NCI-H748 (cell line): Measurements from ENCODE around the gene CYREN.
"Not testable (repeated sequence)": the region's sequence is repeated elsewhere in the genome, so short reads cannot be mapped to it uniquely, and the experiment has no call there.

Experiments
- DNase-seq: peaks from one replicate; lab custom pipeline; 2025; ENCODE audit not compliant: unreplicated experiment; lab: John Stamatoyannopoulos, UW

The CYREN gene

DNA sequence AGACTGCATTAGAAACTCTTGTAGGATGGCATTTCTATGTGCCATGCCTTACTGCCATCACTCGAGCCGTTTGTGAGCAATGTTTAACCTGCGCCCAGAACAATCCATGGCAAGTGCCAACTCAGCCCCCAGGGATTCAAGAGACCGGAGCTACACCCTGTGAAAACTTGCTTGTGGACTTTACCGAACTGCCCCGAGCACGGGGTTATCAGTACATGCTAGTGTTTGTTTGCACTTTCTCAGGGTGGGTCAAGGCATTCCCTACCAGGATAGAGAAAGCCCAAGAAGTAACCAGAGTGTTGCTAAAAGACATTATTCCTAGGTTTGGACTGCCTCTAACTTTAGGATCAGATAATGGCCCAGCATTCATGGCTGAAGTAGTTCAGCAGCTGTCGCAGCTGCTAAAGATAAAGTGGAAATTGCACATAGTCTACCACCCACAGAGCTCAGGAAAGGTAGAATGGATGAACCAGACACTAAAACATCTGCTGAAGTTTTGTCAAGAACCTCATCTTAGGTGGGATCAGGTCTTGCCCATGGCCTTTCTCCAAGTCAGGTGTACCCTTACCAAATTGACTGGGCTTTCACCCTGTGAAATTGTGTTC lies 8.9 kb upstream of the CYREN start:
- DNase-seq, result no peak

DNA sequence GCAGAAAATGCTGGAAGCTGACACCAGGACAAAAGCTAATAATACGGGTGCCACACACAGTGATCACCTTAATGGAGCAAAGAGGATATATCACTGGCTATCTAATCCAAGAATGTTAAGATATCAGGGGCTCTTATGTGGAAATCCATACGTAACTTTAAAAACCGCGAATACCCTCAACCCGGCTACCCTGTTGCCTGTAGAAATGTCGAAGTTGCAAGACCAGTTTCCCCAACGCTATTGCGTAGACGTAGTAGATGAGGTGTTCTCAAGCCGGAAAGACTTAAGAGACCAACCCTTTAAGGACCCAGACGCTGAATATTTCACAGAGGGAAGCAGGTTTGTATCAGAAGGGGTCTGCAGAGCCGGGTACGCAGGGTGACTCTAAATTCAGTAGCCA lies 7.9 kb upstream of the CYREN start:
- DNase-seq, result no peak

DNA sequence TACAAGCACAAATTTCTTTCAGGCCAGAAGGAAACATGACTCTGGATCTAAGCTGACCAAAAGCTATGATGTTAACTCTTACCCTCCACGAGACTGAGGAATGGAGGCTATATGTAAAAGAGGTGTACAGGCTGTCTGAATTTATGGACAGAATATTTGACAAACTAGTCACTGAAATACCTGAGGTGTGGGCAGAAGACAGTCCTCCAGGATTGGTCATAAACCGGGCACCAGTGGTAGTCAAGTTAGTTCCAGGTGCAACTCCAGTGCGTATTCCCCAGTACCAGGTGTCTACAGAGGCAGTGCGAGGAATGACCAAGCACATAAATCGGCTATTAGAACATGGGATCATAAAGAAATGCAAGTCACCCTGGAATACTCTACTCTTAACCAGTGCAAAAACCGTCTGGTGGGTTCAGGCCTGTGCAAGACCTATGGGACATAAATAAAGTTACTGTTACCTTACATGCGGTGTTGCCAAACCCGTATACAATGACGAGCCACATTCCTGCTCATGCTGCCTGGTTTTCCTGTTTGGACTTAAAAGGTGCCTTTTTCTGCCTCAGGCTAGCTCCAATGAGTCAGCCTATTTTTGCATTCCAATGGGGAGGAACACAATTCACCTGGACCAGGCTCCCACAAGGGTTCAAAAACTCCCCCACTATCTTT lies 6.7 kb upstream of the CYREN start:
- DNase-seq, result no peak

DNA sequence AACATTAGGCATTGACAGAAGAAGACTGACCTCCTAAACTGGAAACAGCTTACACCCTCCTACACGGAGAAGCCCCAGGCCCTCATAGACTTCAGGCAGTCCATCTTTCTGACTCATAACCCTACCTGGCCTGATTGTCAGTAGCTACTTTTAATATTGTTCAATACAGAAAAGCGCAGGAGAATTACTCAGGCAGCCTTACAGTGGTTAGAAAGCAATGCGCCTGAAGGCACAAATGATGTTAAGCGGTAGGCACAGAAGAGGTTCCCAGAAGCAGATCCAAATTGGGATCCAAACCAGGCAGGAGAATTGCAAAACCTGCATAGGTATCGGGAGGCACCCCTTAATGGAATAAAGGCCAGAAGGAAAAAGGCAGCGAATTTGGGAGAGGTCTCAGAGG lies 5.4 kb upstream of the CYREN start:
- no peak for DNase-seq

DNA sequence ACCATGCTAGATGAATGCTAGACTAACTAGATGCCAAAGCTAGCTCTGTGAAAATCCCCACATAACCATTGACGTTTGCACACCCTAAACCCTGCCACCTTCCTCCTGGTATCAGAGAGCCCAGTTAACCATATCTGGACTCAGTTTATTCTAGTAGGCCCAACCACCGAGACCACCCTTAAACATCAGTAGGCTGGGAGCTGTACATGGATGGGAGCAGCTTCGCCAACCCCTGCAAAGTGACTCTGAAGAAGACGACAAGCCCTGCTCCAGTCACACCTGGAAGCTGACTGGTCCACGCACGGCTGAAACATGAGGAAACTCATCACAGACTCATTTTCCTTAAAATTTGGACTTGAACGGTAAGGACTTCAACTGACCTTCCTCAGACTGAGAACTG lies 4.4 kb upstream of the CYREN start:
- DNase-seq, result no peak

DNA sequence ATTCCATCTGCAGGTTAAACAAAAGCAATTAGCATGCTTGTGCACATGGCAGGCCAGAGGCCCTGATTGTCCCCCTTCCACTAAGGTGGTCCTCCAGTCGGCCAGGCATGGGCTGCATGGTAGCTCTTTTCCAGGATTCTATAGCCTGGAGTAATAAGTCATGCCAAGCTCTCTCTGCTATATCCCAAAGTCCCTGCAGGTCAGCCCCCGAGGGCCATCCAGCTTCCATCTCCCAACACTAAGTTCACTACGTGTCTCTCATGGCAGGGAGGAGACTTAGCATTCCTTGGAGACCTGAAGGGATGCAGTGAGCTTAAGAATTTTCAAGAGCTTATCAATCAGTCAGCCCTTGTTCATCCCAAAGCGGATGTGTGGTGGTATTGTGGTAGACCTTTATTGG lies 3.4 kb upstream of the CYREN start:
- not testable (repeated sequence) for DNase-seq

DNA sequence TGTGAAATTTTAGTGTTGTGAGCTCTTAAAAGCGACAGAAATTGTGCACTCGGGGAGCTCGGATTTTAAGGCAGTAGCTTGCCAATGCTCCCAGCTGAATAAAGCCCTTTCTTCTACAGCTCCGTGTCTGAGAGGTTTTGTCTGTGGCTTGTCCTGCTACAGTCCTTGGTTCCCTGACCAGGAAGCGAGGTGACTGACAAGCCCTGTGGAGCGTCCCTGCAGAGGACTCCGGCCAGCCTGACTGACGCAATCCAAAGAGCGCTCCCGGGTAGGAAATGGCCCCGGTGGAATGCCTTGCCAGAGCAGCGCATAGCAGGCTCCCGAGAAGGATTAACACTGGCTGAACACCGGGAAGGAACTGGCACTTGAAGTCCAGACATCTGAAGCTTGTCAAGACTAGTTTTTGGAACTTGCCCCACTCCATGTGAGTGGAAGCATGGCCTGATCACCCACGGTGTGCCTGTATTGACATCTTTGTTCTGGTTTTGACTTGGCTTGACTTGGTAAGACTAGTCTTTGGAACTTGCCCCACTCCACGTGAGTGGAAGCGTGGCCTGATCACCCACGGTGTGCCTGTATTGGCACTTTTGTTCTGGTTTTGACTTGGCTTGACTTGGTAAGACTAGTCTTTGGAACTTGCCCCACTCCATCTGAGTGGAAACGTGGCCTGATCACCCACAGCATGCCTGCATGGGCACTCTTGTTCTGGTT lies 1.2 kb upstream of the CYREN start:
- not testable (repeated sequence) for DNase-seq

DNA sequence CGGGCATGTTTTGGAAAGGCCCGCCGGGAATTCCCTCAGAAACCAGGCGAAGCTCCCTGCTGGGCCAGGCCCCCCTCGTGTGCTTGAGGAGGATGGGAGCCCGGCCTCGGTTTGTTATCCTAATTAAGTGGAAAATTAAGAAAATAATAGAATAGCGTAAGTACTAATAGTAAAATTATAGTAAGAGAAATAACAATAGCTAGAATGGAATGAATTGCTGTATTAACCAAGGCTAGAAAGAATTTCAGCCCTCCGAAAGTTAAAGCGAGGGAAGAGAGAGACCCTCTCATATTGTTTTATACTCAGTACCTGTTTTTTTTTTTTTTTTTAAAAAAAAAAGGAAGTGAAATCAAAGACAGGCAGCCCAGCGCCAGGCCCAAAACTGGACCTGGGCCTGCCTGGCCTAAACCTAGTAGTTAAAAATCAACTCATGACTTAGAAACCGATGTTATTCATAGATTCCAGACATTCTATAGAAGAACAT lies 533 bp upstream of the CYREN start:
- not testable (repeated sequence) for DNase-seq

DNA sequence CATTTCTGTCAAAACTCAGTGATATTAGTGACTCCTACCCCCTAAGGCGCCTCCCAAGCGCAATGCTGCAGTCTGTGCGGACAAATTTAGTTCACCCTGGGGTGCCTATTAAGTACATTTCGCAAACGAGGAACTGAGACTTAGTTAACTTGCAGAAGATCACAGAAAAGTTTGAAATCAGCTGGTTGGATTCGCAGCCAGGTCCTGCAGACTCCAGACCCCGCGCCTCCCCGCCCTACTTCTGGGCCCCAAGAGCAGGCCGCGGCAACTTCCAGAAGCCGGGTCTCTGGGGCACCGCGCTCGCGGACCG lies 588 bp downstream of the CYREN start:
- DNase-seq, result no peak

DNA sequence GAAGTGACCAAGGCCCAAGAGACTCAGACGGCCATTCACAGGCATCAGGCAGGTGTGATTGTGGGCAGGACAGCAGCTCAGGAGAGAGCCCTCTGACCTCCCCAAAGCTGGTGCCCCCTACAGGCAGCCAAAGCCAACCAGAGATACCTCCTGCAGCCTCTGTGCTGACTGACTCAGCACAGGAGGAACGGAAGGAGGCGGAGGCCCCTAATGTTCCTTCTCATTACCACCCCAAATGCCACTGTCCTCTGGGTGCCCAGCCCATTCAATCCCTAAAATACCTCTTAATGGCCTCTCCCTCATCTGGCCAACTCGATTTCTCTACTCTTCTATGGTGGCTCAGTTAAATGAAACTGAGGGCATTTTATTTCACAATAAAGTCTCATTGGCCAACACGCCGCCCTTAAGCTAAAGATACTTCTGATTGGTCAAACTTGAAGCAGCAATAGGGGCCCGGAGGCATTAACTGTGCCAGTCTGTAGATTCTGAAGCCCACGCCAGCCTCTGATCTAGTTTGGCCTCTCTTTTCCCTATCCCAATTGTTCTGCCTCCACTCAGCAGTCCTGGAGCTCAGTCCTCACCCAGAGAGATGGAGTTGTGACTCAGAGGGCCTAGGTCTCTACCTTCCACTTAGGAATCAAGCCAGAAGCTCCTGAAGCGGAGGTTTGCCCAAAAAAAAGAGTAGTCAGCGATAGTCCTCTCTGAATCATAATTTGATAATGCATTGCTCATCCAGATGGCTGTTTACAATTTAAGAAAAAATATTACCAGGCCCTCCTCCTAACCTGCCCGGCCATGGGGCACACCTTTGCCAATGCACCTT lies 1.2 kb downstream of the CYREN start:
- peak; percentile 14 for DNase-seq

DNA sequence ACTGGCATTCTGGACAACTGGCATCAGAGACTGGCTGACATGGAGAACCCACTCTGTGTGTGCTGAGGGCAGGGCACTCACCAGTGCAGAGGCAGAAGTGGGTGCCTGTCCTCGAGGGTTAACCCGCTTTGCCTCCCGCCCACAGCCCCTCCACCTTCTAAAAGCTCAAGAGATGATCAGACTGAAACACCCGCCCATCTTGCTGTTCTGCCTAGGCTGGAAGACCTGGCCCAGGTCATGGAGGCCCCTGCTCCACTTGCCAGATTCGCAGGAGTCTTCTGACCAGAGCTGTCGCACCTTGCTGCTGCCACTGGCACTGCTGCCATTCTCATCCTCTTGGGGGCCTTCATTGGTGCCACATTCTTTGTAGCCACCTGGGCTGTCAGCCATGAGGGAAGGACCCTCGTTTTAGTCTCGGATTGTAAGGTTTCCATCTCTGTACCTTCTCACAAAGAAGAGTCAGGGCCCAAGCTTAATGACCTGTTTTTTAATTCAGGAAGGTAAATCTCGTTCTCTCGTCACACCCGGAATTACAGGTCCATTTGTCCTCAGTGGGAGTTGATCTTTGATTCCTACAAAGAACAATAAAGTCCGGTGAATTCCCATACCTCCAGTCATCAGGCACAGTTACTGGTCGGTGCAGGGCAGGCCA lies 1.9 kb downstream of the CYREN start:
- DNase-seq, result no peak

DNA sequence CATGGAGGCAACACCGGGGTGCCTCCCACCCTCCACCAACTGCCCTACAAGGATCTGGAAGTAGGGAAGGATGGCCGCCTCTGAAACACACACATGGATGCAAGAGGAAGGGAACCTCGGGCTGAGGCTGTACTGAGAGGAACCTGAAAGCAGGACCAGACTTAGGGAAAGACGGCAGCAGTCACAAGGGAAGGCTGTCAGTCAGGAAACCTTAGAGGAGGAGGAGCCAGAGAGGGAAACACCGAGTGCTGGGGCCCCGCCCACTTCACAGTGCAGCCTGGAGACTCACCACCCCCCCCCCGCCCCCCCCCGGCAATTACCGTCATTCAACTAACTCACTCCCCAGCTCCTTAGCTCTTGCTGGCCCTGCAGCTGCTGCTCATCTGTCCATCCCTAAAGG lies 2.5 kb downstream of the CYREN start:
- DNase-seq, result no peak

DNA sequence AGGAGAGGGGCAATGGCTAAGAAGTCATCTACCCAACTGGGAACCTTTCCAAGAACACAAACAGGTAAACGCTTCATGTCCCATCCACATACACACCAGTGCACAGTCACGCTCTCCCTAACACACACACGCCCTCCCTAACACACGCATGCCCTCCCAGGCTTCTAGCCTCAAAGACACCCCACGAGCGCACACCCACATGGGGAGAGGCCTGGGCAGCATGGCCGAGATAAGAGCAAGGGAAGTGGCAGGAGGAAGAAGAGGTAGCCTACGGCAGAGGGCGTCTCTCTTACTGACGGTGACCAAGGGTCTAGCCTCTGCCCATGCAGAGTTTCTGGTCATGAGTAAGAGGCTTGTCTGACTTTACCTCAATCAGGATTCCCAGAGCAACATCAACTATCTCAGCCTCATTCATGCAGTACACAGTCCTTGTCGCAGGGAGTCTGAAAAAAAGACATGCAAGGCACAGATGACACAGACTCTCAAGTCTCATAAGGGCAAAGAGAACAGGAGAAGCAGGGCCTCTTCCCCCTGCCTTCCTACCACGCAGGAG lies 3.1 kb downstream of the CYREN start:
- no peak for DNase-seq

DNA sequence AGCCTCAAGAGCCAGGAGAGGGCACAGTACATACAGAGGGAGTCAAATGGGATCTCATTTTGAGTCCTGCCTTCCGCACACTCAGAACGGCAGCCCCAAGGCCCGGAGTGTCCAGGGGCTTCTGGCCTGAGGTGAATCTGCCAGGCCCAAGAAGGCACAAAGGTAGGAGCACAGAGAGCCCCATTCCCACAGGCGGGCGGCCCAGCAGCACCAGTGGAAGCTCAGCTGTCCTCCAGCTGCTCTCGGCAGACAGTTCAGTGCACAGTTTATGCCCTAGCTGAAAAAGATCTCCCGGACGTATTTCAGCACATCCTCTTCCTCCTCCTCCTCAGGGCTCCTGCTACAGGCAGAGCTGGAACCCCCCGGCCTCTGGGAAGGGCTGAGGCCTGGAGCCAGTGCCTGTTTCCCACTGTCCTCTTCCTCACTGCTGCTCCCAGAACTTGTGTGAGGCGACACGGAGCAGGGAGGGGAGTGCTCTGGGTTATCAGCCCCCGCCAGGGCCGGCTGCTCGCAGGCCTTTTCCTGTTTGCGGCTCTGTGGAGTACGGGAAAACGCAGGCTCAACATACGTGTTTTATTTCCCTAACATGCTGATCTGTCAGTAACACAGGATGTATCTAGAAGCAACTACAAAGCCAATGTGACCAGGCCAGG lies 4.0 kb downstream of the CYREN start:
- no peak for DNase-seq

DNA sequence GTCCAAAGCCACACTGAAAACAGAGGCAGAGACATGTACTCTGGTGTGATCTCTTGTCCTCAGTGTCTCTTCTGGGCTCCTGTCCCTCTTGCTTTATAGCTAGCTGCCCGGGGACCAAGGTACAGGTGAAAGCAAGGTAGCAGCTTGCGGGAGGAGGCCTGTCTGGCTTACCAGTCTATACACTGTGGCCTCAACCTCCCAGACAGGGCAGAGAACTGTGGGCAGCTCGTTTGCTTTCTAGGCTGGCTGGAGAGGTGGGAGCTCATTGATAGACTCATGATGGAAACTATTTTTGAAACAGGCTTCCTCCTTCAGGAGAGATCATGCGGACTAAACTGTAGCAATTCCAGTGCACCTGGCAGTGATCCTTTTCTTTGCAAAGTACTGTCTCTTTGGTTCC lies 4.6 kb downstream of the CYREN start:
- DNase-seq, result no peak

DNA sequence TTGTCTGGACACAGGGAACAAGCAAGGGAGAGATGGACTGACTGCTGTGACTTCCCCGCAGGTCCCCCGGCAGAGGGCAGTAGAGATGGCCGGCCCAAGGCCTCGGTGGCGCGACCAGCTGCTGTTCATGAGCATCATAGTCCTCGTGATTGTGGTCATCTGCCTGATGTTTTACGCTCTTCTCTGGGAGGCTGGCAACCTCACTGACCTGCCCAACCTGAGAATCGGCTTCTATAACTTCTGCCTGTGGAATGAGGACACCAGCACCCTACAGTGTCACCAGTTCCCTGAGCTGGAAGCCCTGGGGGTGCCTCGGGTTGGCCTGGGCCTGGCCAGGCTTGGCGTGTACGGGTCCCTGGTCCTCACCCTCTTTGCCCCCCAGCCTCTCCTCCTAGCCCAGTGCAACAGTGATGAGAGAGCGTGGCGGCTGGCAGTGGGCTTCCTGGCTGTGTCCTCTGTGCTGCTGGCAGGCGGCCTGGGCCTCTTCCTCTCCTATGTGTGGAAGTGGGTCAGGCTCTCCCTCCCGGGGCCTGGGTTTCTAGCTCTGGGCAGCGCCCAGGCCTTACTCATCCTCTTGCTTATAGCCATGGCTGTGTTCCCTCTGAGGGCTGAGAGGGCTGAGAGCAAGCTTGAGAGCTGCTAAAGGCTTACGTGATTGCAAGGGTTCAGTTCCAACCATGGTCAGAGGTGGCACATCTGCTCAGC lies 6.0 kb downstream of the CYREN start:
- no peak for DNase-seq

DNA sequence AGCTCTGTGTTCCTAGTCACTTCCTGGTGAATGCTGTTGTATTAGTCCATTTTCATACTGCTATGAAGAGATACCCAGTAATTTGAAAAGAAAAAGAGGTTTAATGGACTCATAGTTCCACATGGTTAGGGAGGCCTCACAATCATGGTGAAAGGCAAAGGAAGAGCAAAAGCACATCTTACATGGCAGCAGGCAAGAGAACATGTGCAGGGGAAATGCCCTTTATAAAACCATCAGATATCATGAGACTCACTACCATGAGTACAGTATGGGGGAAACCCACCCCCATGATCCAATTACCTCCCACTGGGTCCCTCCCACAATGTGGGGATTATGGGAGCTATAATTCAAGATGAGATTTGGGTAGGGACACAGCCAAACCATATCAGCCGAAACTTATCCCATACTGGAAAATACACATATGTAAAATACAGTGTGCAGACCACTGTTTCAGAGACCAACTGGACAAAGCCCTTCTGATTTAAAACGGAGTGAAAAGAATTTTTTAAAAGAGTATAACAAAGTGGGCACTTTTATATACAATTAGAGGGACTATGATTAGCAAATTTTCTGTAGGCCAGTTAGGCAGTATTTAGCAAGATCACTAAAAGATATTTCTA lies 8.0 kb downstream of the CYREN start:
- DNase-seq, result no peak

DNA sequence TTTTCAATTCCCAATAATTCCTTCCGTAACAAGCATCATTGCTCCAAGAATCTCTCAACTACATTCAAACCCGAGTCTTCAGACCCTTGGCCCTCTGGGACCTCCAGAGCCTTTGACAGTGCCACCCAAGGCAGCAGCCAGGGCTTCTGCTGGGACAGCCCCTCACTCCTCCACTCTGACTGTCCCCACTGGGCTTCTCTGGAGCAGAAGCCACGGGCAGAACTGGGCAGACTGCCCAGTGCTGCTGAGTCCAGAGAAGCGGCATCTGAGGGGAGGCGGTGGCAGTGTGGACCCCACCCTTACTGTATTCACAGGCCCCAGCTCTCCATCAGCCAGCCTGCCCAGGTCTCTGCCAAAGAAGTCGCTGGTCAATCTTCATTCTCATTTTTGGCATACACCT lies 8.8 kb downstream of the CYREN start:
- no peak for DNase-seq
